ENCODE results near the gene WDR1.

DNA sequence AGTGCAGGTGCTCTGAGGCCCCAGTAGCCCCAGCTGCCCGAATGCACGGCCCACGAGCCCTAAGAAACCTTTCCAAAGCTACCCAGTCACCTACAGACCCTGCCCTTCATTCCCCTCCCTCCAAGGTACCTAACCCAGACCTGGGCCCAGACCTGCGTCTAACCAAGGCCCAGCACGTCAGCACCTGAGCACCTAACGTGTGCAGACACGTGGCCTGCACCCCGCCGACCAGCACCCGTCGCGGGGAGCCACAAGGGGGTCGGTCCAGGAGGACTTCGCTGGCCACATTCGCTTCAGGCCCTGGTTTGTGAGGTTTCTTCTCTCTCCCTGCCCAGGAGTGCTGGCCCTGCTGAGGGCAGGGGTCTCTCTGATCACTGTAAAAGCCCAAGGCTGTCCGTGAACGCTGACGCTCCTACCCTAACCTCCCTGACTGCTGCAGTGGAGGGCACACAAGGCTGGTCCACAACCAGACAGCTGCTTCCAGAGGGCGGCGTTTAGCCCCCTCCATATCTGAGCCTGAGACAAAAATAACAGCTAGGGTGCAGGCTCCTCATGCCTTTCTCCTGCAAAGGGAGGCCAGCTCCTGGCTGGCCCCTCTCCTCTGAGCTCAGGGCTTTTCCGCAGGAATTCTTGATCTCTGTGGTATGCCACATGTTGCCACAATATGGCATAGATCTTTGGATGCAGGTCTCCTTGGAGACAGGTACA lies 31.8 kb downstream of the WDR1 start:
- TF ChIP-seq, protein P1, sequence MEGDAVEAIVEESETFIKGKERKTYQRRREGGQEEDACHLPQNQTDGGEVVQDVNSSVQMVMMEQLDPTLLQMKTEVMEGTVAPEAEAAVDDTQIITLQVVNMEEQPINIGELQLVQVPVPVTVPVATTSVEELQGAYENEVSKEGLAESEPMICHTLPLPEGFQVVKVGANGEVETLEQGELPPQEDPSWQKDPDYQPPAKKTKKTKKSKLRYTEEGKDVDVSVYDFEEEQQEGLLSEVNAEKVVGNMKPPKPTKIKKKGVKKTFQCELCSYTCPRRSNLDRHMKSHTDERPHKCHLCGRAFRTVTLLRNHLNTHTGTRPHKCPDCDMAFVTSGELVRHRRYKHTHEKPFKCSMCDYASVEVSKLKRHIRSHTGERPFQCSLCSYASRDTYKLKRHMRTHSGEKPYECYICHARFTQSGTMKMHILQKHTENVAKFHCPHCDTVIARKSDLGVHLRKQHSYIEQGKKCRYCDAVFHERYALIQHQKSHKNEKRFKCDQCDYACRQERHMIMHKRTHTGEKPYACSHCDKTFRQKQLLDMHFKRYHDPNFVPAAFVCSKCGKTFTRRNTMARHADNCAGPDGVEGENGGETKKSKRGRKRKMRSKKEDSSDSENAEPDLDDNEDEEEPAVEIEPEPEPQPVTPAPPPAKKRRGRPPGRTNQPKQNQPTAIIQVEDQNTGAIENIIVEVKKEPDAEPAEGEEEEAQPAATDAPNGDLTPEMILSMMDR (IDR thresholded peaks at IDR 0.05), result no peak
- no peak for TF ChIP-seq POLR2A (IDR thresholded peaks at IDR 0.05)
